BLaER1 (cell line): ENCODE data around the gene ADGRL2.
"Not testable (repeated sequence)": the region's sequence is repeated elsewhere in the genome, so short reads cannot be mapped to it uniquely, and the experiment has no call there.

Experiments
- H3K27ac ChIP-seq: shearing (Covaris generic); formaldehyde crosslinking; 2 replicates; pipeline ENCODE4 v1.8.1; 2022
- H3K27me3 ChIP-seq: shearing (Covaris generic); formaldehyde crosslinking; 2 replicates; pipeline ENCODE4 v1.8.1; 2022
- H3K36me3 ChIP-seq: shearing (Covaris generic); formaldehyde crosslinking; 2 replicates; pipeline ENCODE4 v1.8.1; 2022
- H3K4me1 ChIP-seq: shearing (Covaris generic); formaldehyde crosslinking; 2 replicates; pipeline ENCODE4 v1.8.1; 2022
- H3K4me2 ChIP-seq: shearing (Covaris generic); formaldehyde crosslinking; 2 replicates; pipeline ENCODE4 v1.8.1; 2022
- H3K4me3 ChIP-seq: shearing (Covaris generic); formaldehyde crosslinking; 2 replicates; pipeline ENCODE4 v1.8.1; 2022
- H3K9ac ChIP-seq: shearing (Covaris generic); formaldehyde crosslinking; 2 replicates; pipeline ENCODE4 v1.8.1; 2022
- H3K9me3 ChIP-seq: shearing (Covaris generic); formaldehyde crosslinking; 2 replicates; pipeline ENCODE4 v1.8.1; 2022
- H4K20me1 ChIP-seq: shearing (Covaris generic); formaldehyde crosslinking; 2 replicates; pipeline ENCODE4 v1.8.1; 2022
- Cebpa-rat ChIP-seq: shearing (Covaris generic); IDR thresholded peaks from 2 replicates; pipeline ENCODE4 v1.8.1; 2022

ADGRL2 gene

GRCh38 chr1:81873946-81874345 is 73.2 kb downstream of the ADGRL2 start:
- Histone ChIP-seq H3K36me3 (no peaks in the 10 kb centered on the region), H3K4me1 (no peaks in the 10 kb centered on the region)

GRCh38 chr1:81874461-81874860 is 73.7 kb downstream of the ADGRL2 start:
- Histone ChIP-seq H3K9me3 (no peaks in the 10 kb centered on the region), H3K36me3 (no peaks in the 10 kb centered on the region), H3K4me2 (no peak overlapping the region), H3K4me3 (no peak overlapping the region), H3K9ac (no peak overlapping the region), H3K27ac (no peak overlapping the region), H4K20me1 (no peaks in the 10 kb centered on the region), H3K27me3 (no peaks in the 10 kb centered on the region), H3K4me1 (no peaks in the 10 kb centered on the region)
- TF ChIP-seq Cebpa-rat: no peak

More at GRCh38 chr1:81873946-81874345, 73.2 kb downstream of the ADGRL2 start:
- Histone ChIP-seq H3K4me3 (no peak overlapping the region), H3K4me2 (no peak overlapping the region), H3K27ac (no peak overlapping the region), H4K20me1 (no peaks in the 10 kb centered on the region), H3K9ac (no peak overlapping the region), H3K27me3 (no peaks in the 10 kb centered on the region), H3K9me3 (no peaks in the 10 kb centered on the region)
- no peak for TF ChIP-seq Cebpa-rat

DNA sequence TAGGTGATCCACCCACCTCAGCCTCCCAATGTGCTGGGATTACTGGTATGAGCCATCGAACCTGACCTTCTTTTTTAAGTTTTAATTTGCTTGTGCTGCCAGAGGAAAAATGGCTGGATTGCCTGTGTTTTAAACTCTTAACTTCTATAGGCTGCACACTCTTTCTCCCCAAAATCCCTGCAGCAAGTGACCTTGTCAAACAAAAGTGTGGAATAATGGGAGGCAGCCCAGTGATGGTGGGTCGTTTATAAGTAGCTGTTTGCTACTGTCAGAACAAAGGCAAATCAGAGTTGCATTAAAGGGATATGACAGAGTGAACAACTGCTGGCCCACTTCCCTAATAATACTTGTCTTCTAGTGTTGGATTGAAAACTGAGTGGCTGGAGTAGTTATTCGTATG is 74.2 kb downstream of the ADGRL2 start:
- no peak overlapping the region for H3K4me2 ChIP-seq
- H3K27me3 ChIP-seq: no peaks in the 10 kb centered on the region
- H3K27ac ChIP-seq: no peak overlapping the region
- no peak overlapping the region for H3K9ac ChIP-seq
- no peaks in the 10 kb centered on the region for H3K4me1 ChIP-seq
- H3K36me3 ChIP-seq: no peaks in the 10 kb centered on the region
- H3K4me3 ChIP-seq: no peak overlapping the region
- no peaks in the 10 kb centered on the region for H4K20me1 ChIP-seq
- H3K9me3 ChIP-seq: no peaks in the 10 kb centered on the region
- no peak for TF ChIP-seq Cebpa-rat

GRCh38 chr1:81876901-81877733 is 76.4 kb downstream of the ADGRL2 start:
- no peak overlapping the region for H3K4me2 ChIP-seq
- H3K4me1 ChIP-seq: no peaks in the 10 kb centered on the region
- H3K4me3 ChIP-seq: no peak overlapping the region
- H4K20me1 ChIP-seq: no peaks in the 10 kb centered on the region
- no peaks in the 10 kb centered on the region for H3K9me3 ChIP-seq
- H3K36me3 ChIP-seq: no peaks in the 10 kb centered on the region
- H3K27me3 ChIP-seq: no peaks in the 10 kb centered on the region
- no peak overlapping the region for H3K9ac ChIP-seq
- TF ChIP-seq Cebpa-rat: no peak
- no peak overlapping the region for H3K27ac ChIP-seq

DNA sequence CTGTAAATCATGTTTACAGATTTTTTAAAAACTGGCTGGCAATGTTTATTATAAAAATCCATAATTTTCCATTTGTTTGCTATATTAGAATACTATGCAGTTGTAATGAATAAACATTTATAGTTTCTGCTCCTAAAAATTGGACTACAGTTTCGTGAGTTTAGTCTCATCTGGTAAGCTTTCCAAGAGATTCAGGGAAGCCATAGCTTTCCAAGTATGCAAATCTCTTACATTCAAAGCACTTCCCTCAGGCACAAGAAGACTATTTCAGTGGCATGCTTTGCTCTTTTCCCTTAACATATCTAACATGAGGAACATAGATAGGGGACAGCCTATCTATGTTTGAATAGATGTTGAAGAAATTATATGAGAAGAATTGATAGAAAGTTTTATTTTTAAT is 77.2 kb downstream of the ADGRL2 start:
- TF ChIP-seq Cebpa-rat: no peak
- Histone ChIP-seq H3K4me1 (no peaks in the 10 kb centered on the region), H4K20me1 (no peaks in the 10 kb centered on the region), H3K4me2 (no peak overlapping the region), H3K36me3 (no peaks in the 10 kb centered on the region), H3K9ac (no peak overlapping the region), H3K27ac (no peak overlapping the region), H3K9me3 (no peaks in the 10 kb centered on the region), H3K4me3 (no peak overlapping the region), H3K27me3 (no peaks in the 10 kb centered on the region)

- no peak for TF ChIP-seq Cebpa-rat
- H3K4me1 ChIP-seq: no peaks in the 10 kb centered on the region
- H3K36me3 ChIP-seq: no peaks in the 10 kb centered on the region
- H3K4me2 ChIP-seq: no peak overlapping the region
- H3K27me3 ChIP-seq: no peaks in the 10 kb centered on the region
- H3K9me3 ChIP-seq: no peaks in the 10 kb centered on the region
- H3K27ac ChIP-seq: no peak overlapping the region
- H4K20me1 ChIP-seq: no peaks in the 10 kb centered on the region
- H3K4me3 ChIP-seq: no peak overlapping the region
- H3K9ac ChIP-seq: no peak overlapping the region
Measured at GRCh38 chr1:81878538-81878937, 77.8 kb downstream of the ADGRL2 start.

DNA sequence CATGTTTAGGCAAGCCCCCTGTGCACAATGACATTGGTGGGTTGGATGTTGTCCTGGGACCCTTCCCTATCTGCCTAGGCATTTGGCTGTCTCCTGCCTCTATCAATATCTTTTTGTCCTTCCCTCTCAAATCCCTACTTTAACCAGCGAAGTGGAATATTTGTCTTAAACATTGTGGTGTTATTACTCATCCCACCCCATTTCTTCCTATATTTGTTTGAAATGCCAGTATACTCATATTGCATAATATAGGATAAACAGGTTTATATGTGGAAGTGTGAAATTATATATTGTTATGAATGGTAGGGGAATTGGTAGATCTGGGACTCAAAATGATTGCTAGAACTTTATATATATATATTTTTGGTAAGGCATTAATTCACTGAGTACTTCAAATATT is 80.0 kb downstream of the ADGRL2 start:
- Histone ChIP-seq H3K27ac (no peak overlapping the region), H3K4me3 (no peak overlapping the region), H3K36me3 (no peaks in the 10 kb centered on the region), H4K20me1 (no peaks in the 10 kb centered on the region), H3K9ac (no peak overlapping the region), H3K4me2 (no peak overlapping the region), H3K9me3 (no peaks in the 10 kb centered on the region), H3K27me3 (no peaks in the 10 kb centered on the region), H3K4me1 (no peaks in the 10 kb centered on the region)
- TF ChIP-seq Cebpa-rat: no peak

GRCh38 chr1:81885291-81885690 is 84.6 kb downstream of the ADGRL2 start:
- no peak for TF ChIP-seq Cebpa-rat
- Histone ChIP-seq H4K20me1 (no peaks in the 10 kb centered on the region), H3K4me2 (no peak overlapping the region), H3K4me1 (no peaks in the 10 kb centered on the region), H3K27ac (no peak overlapping the region), H3K27me3 (no peaks in the 10 kb centered on the region), H3K9ac (no peak overlapping the region), H3K9me3 (no peaks in the 10 kb centered on the region), H3K36me3 (no peaks in the 10 kb centered on the region), H3K4me3 (no peak overlapping the region)

DNA sequence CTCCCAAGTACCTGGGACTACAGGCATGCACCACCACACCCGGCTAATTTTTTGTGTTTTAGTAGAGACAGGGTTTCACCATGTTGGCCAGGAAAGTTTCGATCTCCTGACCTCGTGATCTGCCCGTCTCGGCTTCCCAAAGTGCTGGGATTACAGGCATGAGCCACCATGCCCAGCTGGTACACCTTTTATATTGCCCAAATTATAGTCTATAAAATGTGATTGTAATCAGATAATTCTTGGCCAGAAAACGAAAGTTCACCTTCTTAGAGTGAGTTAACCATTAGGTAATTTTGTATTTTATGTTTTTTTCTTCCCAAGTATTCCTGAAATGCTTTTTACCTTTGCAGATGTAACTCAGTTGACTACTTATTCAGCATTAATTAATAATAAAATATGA is 85.6 kb downstream of the ADGRL2 start:
- H3K27me3 ChIP-seq, H3K9me3 ChIP-seq, H3K27ac ChIP-seq, H3K4me2 ChIP-seq, H3K36me3 ChIP-seq, H4K20me1 ChIP-seq, H3K9ac ChIP-seq, H3K4me1 ChIP-seq, H3K4me3 ChIP-seq: not testable (repeated sequence)

- H3K4me2 ChIP-seq: no peak overlapping the region
- no peak for TF ChIP-seq Cebpa-rat
Measured at GRCh38 chr1:81887421-81888144, 86.8 kb downstream of the ADGRL2 start.

More at GRCh38 chr1:81887421-81888144, 86.8 kb downstream of the ADGRL2 start:
- H3K36me3 ChIP-seq: no peaks in the 10 kb centered on the region
- no peaks in the 10 kb centered on the region for H3K27me3 ChIP-seq
- no peak overlapping the region for H3K9ac ChIP-seq
- H3K4me1 ChIP-seq: no peaks in the 10 kb centered on the region
- no peaks in the 10 kb centered on the region for H4K20me1 ChIP-seq
- no peak overlapping the region for H3K27ac ChIP-seq
- no peaks in the 10 kb centered on the region for H3K9me3 ChIP-seq
- H3K4me3 ChIP-seq: no peak overlapping the region
